K562 (cell line): ENCODE results near the gene IZUMO4. TPM values are rescaled to one million over a fixed set of nuclear protein-coding genes. Genes with fewer than 3 reads are reported as not detected.
A peak's percentile ranks its signal among the peaks of the same experiment; 100 is the strongest.

Experiments
- CTBP1 ChIP-seq: fragments of 450-650 bp; IDR thresholded peaks from 2 replicates; pipeline ENCODE4 v1.6.1; 2016; ENCODE audit warnings: borderline replicate concordance
- ERF ChIP-seq: fragments of 450-650 bp; formaldehyde crosslinking; IDR thresholded peaks from 2 replicates; pipeline ENCODE4 v1.4.0; 2020; ENCODE audit warnings: mild to moderate bottlenecking, mixed read lengths
- ESRRA ChIP-seq: fragments of 450-650 bp; IDR thresholded peaks from 2 replicates; pipeline ENCODE4 v1.6.1; 2014; ENCODE audit warnings: low read depth, mild to moderate bottlenecking, moderate library complexity, borderline replicate concordance
- GABPB2 ChIP-seq: fragments of 250-450 bp; sonication (Bioruptor Pico); conservative IDR thresholded peaks from 2 replicates; pipeline ENCODE4 v1.5.1; 2021; ENCODE audit warnings: mild to moderate bottlenecking
- MTA3 ChIP-seq: fragments of 450-650 bp; formaldehyde crosslinking; IDR thresholded peaks from 2 replicates; pipeline ENCODE4 v1.6.1; 2017; ENCODE audit warnings: mild to moderate bottlenecking, borderline replicate concordance
- NONO ChIP-seq, 2 experiments: fragments of 200-400 bp in 1 of 2; fragments of 450-650 bp in 1 of 2; formaldehyde crosslinking in 1 of 2; IDR thresholded peaks; 2 replicates each; pipeline ENCODE4 v1.6.1; 2017; ENCODE audit warnings: low read depth in 2 of 2, mild to moderate bottlenecking in 2 of 2, moderate library complexity in 2 of 2, low read length in 1 of 2
- NR2F6 ChIP-seq: fragments of 450-650 bp; formaldehyde crosslinking; IDR thresholded peaks from 2 replicates; pipeline ENCODE4 v1.4.0; 2020; ENCODE audit warnings: mild to moderate bottlenecking
- NR3C1 ChIP-seq: sonication (generic); formaldehyde crosslinking; IDR thresholded peaks from 2 replicates; pipeline ENCODE4 v1.8.1; 2022; ENCODE audit warnings: missing genetic modification reagents
- PBX2 ChIP-seq, 2 experiments: IDR thresholded peaks in 1 of 2; conservative IDR thresholded peaks in 1 of 2; 2 replicates each; pipeline ENCODE4 v1.6.1; 2016; ENCODE audit warnings: low read depth in 2 of 2, mild to moderate bottlenecking in 1 of 2, missing compliant biosample characterization in 1 of 2, missing genetic modification characterization in 1 of 2, moderate library complexity in 1 of 2
- RUNX1 ChIP-seq: sonication (generic); IDR thresholded peaks from 2 replicates; pipeline ENCODE4 v1.6.1; 2016; ENCODE audit warnings: antibody characterized with exemption, low read depth
- SAP30 ChIP-seq: fragments of 200-600 bp; sonication (generic); IDR thresholded peaks from 2 replicates; pipeline ENCODE4 v1.6.1; 2012; ENCODE audit warnings: borderline replicate concordance, low read depth, mild to moderate bottlenecking, moderate library complexity, low read length, control low read depth, inconsistent platforms; ENCODE audit not compliant: insufficient read depth, poor library complexity, severe bottlenecking
- SMAD3 ChIP-seq: fragments of 450-650 bp; formaldehyde crosslinking; conservative IDR thresholded peaks from 2 replicates; pipeline ENCODE4 v1.4.0; 2020; ENCODE audit warnings: mild to moderate bottlenecking
- STAG1 ChIP-seq: sonication (generic); formaldehyde crosslinking; IDR thresholded peaks from 2 replicates; pipeline ENCODE4 v1.5.0; 2020; ENCODE audit warnings: missing genetic modification reagents, borderline replicate concordance
- TBL1XR1 ChIP-seq, 2 experiments: IDR thresholded peaks; 2 replicates each; pipeline ENCODE4 v1.6.1; 2012; ENCODE audit warnings: improper control_type of control experiment in 2 of 2, low read length in 2 of 2, mild to moderate bottlenecking in 1 of 2
- TCFL5 ChIP-seq: fragments of 250-450 bp; sonication (Bioruptor Pico); conservative IDR thresholded peaks from 2 replicates; pipeline ENCODE4 v1.6.1; 2021; ENCODE audit warnings: mild to moderate bottlenecking, moderate library complexity, matching md5 sums
- U2AF1 ChIP-seq: fragments of 200-400 bp; formaldehyde crosslinking; optimal IDR thresholded peaks from 2 replicates; pipeline ENCODE3; 2017; ENCODE audit warnings: mild to moderate bottlenecking, low read depth, low read length, moderate library complexity
- XRCC4 ChIP-seq: IDR thresholded peaks from one replicate; pipeline ENCODE4 v1.6.1; 2011; ENCODE audit not compliant: insufficient read depth, insufficient read length; ENCODE audit errors: extremely low read depth
- ZBTB5 ChIP-seq: fragments of 450-650 bp; IDR thresholded peaks from 2 replicates; pipeline ENCODE4 v1.6.1; 2017; ENCODE audit warnings: antibody characterized with exemption
- polyA plus RNA-seq, 8 experiments: library from polyadenylated mRNA; depleted of rRNA in 4 of 8; stranded (reverse) in 5 of 8; unstranded in 3 of 8; fragments of >200 nt; fragmentation: Nextera tagmentation in 2 of 8; fragmentation: Illumina TruSeq in 1 of 8; extraction: Ambion mirVana in 2 of 8; extraction: Trizol in 1 of 8; gene quantifications; 2 replicates each; pipeline versions ENCODE4 v1.2.1 to v1.2.3, GENCODE V29; 2011 to 2014; ENCODE audit warnings: inconsistent platforms in 1 of 8, missing spikeins in 1 of 8
- total RNA-seq, 7 experiments: library from RNA; depleted of rRNA in 6 of 7; stranded (reverse); fragments of >200 nt in 6 of 7; fragmentation: Illumina TruSeq in 2 of 7; extraction: Trizol in 2 of 7; gene quantifications; 2 replicates each; pipeline versions ENCODE4 v1.2.1 to v1.2.3, GENCODE V29; 2011 to 2021; ENCODE audit warnings: low replicate concordance in 1 of 7
- TF ChIP-seq, protein P1 (sequence below): fragments of 450-650 bp; IDR thresholded peaks from 2 replicates; pipeline ENCODE4 v1.6.1; 2018; ENCODE audit not compliant: partially characterized antibody

Gene IZUMO4
- total and polyA plus RNA-seq, 9 of the 15 experiments (the other 6 are each of a cell fraction or from before 2014, with no cell fraction given): 0.07 to 3.9 (median 1.2) TPM

- TF ChIP-seq PBX2 (CRISPR knock-in tag; IDR thresholded peaks at IDR 0.05; ENCODE audit: low read depth) (no peak), PBX2 (tag; conservative IDR thresholded peaks at IDR 0.05; ENCODE audit: low read depth) (no peak), SMAD3 (CRISPR knock-in tag) (peak; percentile 84), NONO (IDR thresholded peaks at IDR 0.05; ENCODE audit: low read depth in 2 of 2, low read length in 1 of 2) (0 out of 4 replicates have a peak, but pooled peaks of 1 of the 2 experiments have one; percentile 4), CTBP1 (peak; percentile 94), XRCC4 (no peak), RUNX1 (no peak), NR3C1 (CRISPR knock-in tag) (peak; percentile 25; the same call in 1 of the 2 replicates), ERF (CRISPR knock-in tag) (peak; percentile 88), MTA3 (peak; percentile 94; the same call in 1 of the 2 replicates), TCFL5 (CRISPR knock-in tag) (no peak), ESRRA (peak; percentile 74), GABPB2 (CRISPR knock-in tag) (no peak), SAP30 (no peak), ZBTB5 (no peak), U2AF1 (no peak), STAG1 (CRISPR knock-in tag) (peak; percentile 36; the same call in 1 of the 2 replicates), NR2F6 (no peak), TBL1XR1 (IDR thresholded peaks at IDR 0.05; ENCODE audit: low read length in 2 of 2) (no peak)
- TF ChIP-seq, protein P1, sequence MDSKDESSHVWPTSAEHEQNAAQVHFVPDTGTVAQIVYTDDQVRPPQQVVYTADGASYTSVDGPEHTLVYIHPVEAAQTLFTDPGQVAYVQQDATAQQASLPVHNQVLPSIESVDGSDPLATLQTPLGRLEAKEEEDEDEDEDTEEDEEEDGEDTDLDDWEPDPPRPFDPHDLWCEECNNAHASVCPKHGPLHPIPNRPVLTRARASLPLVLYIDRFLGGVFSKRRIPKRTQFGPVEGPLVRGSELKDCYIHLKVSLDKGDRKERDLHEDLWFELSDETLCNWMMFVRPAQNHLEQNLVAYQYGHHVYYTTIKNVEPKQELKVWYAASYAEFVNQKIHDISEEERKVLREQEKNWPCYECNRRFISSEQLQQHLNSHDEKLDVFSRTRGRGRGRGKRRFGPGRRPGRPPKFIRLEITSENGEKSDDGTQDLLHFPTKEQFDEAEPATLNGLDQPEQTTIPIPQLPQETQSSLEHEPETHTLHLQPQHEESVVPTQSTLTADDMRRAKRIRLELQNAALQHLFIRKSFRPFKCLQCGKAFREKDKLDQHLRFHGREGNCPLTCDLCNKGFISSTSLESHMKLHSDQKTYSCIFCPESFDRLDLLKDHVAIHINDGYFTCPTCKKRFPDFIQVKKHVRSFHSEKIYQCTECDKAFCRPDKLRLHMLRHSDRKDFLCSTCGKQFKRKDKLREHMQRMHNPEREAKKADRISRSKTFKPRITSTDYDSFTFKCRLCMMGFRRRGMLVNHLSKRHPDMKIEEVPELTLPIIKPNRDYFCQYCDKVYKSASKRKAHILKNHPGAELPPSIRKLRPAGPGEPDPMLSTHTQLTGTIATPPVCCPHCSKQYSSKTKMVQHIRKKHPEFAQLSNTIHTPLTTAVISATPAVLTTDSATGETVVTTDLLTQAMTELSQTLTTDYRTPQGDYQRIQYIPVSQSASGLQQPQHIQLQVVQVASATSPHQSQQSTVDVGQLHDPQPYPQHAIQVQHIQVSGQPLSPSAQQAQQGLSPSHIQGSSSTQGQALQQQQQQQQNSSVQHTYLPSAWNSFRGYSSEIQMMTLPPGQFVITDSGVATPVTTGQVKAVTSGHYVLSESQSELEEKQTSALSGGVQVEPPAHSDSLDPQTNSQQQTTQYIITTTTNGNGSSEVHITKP: peak; percentile 28
Observed at GRCh38 chr19:2059422-2060201, 37.1 kb upstream of the IZUMO4 start (continued).
